ENCODE measurements around the gene SSB.

Gene SSB

DNA sequence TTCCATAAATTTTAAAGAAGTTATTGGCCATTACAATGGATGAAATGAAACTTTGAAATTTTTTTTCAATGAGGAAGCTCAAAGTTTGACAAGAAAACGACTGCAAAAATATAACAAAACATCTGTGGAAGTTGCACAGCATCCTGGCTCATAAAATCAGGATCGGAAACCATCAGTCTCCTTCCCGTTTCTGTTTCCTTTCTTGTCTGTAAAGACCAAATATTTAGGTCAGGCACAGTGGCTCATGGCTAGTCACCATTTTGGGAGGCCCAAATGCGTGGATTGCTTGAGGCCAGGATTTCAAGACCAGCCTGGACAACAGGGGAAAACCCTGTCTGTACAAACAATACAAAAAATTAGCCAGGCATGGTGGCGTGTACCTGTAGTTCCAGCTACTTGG is 27.6 kb upstream of the SSB start:
- TF ChIP-seq, protein P1, sequence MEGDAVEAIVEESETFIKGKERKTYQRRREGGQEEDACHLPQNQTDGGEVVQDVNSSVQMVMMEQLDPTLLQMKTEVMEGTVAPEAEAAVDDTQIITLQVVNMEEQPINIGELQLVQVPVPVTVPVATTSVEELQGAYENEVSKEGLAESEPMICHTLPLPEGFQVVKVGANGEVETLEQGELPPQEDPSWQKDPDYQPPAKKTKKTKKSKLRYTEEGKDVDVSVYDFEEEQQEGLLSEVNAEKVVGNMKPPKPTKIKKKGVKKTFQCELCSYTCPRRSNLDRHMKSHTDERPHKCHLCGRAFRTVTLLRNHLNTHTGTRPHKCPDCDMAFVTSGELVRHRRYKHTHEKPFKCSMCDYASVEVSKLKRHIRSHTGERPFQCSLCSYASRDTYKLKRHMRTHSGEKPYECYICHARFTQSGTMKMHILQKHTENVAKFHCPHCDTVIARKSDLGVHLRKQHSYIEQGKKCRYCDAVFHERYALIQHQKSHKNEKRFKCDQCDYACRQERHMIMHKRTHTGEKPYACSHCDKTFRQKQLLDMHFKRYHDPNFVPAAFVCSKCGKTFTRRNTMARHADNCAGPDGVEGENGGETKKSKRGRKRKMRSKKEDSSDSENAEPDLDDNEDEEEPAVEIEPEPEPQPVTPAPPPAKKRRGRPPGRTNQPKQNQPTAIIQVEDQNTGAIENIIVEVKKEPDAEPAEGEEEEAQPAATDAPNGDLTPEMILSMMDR (IDR thresholded peaks at IDR 0.05; ENCODE audit: borderline replicate concordance, control extremely low read depth, extremely low read depth, insufficient read depth, missing control alignments), result no peak
- in situ Hi-C loops (cut with MboI; ENCODE audit: low sequenced_read_pairs, unreplicated experiment), result no loop called here

GRCh38 chr2:169771612-169772011 is 27.1 kb upstream of the SSB start:
- no peak for DNase-seq (ENCODE audit: low spot score)
- in situ Hi-C loops (cut with MboI; ENCODE audit: low sequenced_read_pairs, unreplicated experiment), result no loop called here
- TF ChIP-seq, protein P1 (IDR thresholded peaks at IDR 0.05; ENCODE audit: borderline replicate concordance, control extremely low read depth, extremely low read depth, insufficient read depth, missing control alignments), result no peak

More for the DNA sequence above, 27.6 kb upstream of the SSB start:
- no peak for DNase-seq (ENCODE audit: low spot score)

GRCh38 chr2:169772651-169773050 is 26.0 kb upstream of the SSB start:
- TF ChIP-seq, protein P1 (IDR thresholded peaks at IDR 0.05; ENCODE audit: borderline replicate concordance, control extremely low read depth, extremely low read depth, insufficient read depth, missing control alignments), result no peak
- DNase-seq (ENCODE audit: low spot score), result no peak
- in situ Hi-C loops (cut with MboI; ENCODE audit: low sequenced_read_pairs, unreplicated experiment), result no loop called here

GRCh38 chr2:169775354-169775753 is 23.3 kb upstream of the SSB start:
- in situ Hi-C loops (cut with MboI; ENCODE audit: low sequenced_read_pairs, unreplicated experiment), result no loop called here
- no peak for DNase-seq (ENCODE audit: low spot score)
- TF ChIP-seq, protein P1 (IDR thresholded peaks at IDR 0.05; ENCODE audit: borderline replicate concordance, control extremely low read depth, extremely low read depth, insufficient read depth, missing control alignments), result no peak

DNA sequence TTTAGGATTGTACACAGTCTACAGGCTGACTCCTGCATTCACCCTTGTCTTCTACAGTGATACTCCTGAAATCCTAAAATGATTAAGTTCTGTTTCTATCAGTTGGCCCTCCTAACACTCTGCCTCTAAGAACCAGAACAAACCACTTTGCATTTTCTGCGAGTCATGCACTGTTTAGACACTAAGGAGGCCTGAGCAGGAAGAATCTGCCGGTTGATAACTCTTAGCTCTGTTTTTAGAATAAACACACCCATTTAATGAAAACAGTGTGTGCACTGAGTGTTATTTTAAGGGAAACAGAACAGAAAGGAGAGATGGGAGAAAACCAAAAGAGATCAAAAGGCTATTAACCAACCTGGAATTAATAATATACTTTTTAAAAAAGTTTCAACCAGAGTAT is 22.9 kb upstream of the SSB start:
- no peak for DNase-seq (ENCODE audit: low spot score)
- TF ChIP-seq, protein P1 (IDR thresholded peaks at IDR 0.05; ENCODE audit: borderline replicate concordance, control extremely low read depth, extremely low read depth, insufficient read depth, missing control alignments), result no peak
- in situ Hi-C loops (cut with MboI; ENCODE audit: low sequenced_read_pairs, unreplicated experiment), result no loop called here

DNA sequence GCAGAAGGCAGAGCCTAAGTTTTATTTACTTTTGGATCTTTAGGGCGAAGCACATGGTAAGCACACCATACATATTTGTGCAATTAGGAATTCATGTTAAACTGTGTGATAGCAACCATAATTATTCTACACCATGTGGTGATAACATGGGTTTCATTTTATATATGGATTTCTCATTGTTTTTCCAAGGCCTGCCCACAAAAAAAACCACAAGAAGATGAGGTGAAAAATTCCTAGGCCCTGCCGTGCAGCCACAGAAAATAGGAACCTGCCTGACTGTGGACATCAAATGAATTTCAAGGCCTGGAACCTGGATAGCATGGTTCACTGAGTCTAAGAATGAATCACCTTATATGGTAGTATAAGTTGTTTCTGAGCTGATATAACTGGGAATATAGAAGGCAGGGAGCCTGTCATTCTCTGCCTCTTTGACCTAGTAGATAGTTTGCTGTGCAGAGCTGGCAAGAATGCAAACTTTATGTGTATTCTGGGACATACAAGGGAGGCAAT is 22.4 kb upstream of the SSB start:
- no peak for DNase-seq (ENCODE audit: low spot score)
- in situ Hi-C loops (cut with MboI; ENCODE audit: low sequenced_read_pairs, unreplicated experiment), result no loop called here
- TF ChIP-seq, protein P1 (IDR thresholded peaks at IDR 0.05; ENCODE audit: borderline replicate concordance, control extremely low read depth, extremely low read depth, insufficient read depth, missing control alignments), result no peak

DNA sequence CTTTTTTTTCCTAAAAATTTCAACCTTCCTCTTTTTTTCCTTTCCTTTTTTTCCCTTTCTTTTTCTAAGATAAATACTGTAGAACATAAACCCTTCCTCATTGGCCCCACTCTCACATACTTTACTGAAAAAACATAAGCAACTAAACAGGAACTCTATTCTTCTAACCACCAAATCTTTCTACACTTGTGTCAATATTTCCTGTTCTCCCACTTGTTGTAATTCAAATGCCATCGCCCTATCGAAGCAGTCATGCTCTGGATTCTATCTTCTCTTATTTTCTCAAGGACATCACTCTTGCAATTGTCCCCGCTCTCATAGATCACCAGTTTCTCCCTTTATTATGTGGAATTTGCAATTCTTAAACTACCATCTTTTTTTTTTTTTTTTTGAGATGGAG is 20.2 kb upstream of the SSB start:
- in situ Hi-C loops (cut with MboI; ENCODE audit: low sequenced_read_pairs, unreplicated experiment), result no loop called here
- no peak for DNase-seq (ENCODE audit: low spot score)
- TF ChIP-seq, protein P1 (IDR thresholded peaks at IDR 0.05; ENCODE audit: borderline replicate concordance, control extremely low read depth, extremely low read depth, insufficient read depth, missing control alignments), result no peak
